DOHH2 (cell line): Measurements from ENCODE around the gene ZIC1.

Experiments
- EZH2phosphoT487 ChIP-seq: fragments of 200-600 bp; sonication (generic); IDR thresholded peaks from 2 replicates; pipeline ENCODE4 v1.6.1; 2017; ENCODE audit warnings: borderline replicate concordance, mild to moderate bottlenecking, antibody characterized with exemption, low read length, moderate library complexity, mixed read lengths
- TF ChIP-seq, protein P1 (sequence below): fragments of 200-600 bp; sonication (generic); IDR thresholded peaks from one replicate; pipeline ENCODE4 v1.5.1; 2014; ENCODE audit warnings: antibody characterized with exemption, mild to moderate bottlenecking, low read depth, low read length; ENCODE audit not compliant: poor library complexity, severe bottlenecking

DNA sequence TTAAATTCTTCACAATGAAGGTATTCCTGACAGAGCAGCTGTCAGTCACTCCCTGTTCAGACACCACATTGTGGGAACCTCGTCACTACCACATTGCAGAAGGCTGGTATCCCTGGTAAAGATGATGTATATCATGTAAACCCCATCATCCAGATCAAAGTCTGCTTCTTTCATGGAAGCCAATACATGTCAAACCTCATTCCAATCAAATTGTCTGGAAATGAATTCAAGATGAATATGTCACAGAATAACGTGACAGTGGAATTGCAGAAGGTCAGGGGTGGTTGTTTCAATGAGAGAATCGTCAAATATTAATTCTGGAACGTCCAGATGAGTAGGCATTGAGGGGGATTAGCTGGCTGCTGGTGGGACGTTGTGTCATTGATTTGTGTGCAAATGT is 7.0 kb upstream of the ZIC1 start:
- TF ChIP-seq, protein P1, sequence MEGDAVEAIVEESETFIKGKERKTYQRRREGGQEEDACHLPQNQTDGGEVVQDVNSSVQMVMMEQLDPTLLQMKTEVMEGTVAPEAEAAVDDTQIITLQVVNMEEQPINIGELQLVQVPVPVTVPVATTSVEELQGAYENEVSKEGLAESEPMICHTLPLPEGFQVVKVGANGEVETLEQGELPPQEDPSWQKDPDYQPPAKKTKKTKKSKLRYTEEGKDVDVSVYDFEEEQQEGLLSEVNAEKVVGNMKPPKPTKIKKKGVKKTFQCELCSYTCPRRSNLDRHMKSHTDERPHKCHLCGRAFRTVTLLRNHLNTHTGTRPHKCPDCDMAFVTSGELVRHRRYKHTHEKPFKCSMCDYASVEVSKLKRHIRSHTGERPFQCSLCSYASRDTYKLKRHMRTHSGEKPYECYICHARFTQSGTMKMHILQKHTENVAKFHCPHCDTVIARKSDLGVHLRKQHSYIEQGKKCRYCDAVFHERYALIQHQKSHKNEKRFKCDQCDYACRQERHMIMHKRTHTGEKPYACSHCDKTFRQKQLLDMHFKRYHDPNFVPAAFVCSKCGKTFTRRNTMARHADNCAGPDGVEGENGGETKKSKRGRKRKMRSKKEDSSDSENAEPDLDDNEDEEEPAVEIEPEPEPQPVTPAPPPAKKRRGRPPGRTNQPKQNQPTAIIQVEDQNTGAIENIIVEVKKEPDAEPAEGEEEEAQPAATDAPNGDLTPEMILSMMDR, result no peak
- no peak for TF ChIP-seq EZH2phosphoT487
